Measurements from ENCODE around the gene TRIM47.

GRCh38 chr17:75891022-75891604 lies 12.7 kb upstream of the TRIM47 start:
- no peak for TF ChIP-seq POLR2AphosphoS5 (IDR thresholded peaks at IDR 0.05; ENCODE audit: low read depth, low read length)
- TF ChIP-seq POLR2A (IDR thresholded peaks at IDR 0.05; ENCODE audit: low read depth, low read length): no peak
- no peak for TF ChIP-seq TAF1 (IDR thresholded peaks at IDR 0.05; ENCODE audit: borderline replicate concordance, low read depth, low read length)
